GM19025 (cell line): Measurements from ENCODE around the gene AQP3.
"Not testable (repeated sequence)": the region's sequence is repeated elsewhere in the genome, so short reads cannot be mapped to it uniquely, and the experiment has no call there.

Source experiments
- ATAC-seq: cut with Tn5 transposase; IDR thresholded peaks from one replicate; pipeline ENCODE4 v1.9.1; 2021; ENCODE audit warnings: mild to moderate bottlenecking, low read depth, moderate library complexity; ENCODE audit not compliant: unreplicated experiment

AQP3 gene

DNA sequence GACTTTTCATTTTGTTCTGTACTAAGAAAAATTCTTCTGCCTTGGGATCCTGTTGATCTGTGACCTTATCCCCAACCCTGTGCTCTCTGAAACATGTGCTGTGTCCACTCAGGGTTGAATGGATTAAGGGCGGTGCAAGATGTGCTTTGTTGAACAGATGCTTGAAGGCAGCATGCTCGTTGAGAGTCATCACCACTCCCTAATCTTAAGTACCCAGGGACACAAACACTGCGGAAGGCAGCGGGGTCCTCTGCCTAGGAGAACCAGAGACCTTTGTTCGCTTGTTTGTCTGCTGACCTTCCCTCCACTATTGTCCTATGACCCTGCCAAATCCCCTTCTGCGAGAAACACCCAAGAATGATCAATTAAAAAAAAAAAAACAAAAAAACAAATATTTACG is 23.4 kb downstream of the AQP3 start:
- not testable (repeated sequence) for ATAC-seq

DNA sequence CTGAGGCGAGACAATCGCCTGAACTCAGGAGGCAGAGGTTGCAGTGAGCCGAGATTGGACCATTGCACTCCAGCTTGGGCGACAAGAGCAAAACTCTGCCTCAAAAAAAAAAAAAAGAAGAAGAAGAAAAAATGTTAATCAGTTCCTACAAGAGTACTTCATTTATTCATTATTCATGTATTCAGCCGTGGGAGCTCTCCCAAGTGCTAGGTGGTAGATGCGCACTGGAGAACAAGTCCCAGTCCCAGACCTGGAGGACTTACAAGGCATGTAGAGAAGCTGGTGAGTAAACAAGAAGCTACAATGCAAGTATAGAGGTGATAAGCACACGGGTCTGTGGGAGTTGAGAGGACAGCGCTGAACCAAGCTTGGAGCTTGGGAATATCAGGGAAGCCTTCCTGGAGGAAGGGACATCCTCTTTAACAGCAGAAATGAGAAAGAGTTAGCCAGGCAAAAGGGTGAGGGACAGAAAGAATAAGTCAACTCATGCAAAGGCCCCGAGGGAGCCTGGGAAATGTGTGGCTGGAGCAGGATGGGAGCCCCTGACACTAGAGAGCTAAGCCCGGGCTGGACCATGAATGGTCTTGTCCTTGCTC is 27.6 kb downstream of the AQP3 start:
- no peak for ATAC-seq

DNA sequence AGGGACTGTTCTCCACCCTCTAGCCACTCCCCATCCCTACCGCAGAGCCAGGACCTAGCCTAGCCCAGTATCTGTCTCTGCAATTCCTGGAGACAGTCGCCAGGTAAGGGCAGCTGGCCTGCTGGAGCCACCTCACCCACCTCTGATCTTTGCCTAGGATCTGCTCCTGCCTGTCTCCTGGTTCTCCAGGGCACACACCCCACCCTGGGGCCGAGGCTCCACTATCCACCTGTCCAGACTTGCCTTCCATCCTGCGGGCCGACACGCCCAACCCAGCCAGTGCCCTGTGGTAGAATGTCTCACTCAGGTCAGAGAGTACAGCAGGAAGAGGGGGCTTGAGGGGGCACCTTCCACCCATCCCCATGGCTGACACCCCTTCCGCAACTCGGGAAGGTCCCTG is 29.3 kb downstream of the AQP3 start:
- no peak for ATAC-seq

DNA sequence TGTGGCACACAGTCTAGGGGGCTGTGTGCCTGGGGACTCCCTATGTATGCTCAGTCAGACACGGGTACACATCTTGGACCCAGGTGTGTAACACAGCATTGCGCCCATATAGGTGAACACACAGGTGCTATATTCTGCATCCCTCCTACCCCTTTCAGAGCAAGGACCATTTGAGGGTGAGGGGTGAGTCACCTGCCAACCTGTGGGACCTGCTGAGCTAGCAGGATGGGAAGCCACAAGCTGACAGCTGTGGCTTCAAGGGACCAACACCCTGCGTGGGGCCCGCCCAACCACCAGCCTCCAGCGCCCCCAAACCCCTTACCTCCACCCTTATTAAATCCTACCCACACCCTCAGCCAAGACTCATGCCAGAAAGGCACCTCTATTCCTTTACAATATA is 30.4 kb downstream of the AQP3 start:
- no peak for ATAC-seq

DNA sequence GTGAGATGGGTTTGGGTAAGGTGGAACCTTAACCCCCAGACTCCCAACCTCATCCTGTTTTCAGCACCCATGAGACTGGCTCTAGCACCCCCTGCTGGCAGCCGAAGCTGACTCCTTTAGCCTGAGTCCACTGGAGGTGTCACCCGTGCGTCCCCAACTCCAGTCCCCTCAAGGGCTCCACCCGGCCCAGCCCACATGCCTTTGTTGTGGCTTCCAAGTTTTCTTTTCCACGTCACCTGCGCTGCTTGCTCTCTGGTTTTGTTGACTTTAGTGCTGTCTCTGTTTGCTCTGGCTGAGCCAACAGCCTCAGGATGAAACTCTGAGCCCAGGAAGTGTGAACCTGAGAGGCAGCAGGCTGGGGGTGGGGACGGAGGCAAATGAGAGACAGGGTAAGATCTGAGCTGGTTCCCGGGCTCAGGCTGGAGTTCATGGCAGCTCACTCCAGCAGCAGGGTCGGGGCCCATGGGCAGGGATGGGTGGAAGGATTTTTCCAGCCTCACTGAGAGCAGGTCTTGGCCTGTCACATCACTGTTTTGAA is 31.8 kb downstream of the AQP3 start:
- ATAC-seq, result peak; percentile 60

DNA sequence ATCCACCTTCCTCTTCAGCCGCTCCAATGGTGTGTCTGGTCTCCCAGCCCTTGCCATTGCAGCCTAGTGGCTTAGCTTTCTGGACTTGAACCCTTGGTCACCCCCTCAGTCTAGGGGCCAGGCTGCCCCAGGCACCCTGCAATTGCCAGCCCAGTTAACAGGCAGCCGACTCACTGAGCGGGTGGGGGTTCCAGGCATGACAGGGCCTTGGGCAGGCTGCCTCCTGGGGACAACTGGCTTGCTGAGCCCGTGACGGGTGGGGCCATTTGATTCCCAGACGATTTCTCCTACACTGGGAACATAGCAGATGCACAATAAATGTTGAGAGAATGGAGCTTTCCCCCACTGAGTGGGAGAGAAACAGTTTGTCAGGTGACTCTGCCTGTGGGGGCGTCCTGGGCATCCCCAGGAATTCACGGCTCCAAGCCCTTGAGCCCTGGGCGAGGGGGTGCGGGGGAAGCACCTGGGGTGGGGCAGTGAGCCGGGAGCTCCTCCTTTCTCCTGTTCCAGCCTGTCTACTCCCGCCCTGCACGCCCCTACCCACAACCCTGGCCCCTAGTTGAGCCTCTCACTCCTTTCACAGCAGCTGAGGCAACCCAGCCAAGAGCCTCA is 32.4 kb downstream of the AQP3 start:
- no peak for ATAC-seq

DNA sequence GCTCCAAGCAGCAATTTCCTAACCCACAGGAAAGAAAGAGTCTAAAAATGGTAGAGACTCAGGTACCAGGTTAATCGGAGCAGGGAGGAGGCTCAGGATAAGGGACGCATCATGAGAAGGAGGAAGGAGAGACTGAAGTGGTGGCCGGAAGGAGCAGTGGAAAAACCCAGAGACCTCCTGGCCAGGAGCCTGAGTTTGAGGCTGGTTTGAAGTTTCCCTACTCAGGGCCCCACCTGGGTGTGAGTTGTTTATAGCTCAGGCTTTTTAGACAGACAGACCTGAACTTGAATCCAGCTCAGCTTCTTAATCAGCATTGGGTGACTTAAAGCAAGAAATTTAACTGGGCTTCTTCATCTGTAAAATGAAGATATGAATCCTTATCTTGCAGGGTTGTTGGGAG is 33.1 kb downstream of the AQP3 start:
- no peak for ATAC-seq

DNA sequence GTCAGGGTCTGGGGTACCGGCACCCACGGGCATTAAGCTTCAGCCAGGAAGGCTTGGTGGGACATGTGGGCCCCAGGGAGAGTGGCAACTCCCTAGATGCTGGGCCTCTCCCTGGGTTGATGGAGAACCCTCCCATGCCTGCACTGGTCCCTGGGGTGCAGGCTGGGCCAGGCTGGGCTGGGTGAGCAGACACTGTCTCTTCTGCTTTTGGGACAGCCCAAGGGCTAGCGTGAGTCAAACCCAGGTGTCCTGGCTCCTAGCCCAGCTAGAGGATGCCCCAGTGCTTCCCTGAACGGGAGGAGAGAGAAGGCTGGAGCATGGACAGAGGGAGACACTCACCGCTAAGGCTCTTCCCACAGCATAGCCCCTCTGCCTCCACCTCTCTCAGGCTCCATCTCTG is 39.3 kb downstream of the AQP3 start:
- ATAC-seq, result no peak

DNA sequence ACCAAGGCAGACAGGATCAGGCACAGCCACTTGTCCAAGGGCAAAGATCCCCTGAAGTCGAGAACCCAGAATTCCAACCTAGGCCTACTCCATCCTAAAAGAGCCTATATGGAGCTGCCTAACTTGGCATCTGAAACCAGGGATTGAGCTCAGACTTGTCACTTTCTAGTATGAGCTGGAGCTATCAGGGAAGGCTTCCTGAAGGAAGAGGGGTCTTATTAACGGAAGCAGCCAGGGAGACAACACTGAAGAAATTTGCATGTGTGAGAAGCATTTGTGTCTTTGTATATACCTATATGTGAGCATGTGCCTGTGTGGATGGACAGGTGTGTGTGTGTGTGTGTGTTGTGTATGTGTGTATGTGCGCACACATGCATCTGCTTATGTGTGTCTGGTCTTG is 40.3 kb downstream of the AQP3 start:
- ATAC-seq, result no peak

DNA sequence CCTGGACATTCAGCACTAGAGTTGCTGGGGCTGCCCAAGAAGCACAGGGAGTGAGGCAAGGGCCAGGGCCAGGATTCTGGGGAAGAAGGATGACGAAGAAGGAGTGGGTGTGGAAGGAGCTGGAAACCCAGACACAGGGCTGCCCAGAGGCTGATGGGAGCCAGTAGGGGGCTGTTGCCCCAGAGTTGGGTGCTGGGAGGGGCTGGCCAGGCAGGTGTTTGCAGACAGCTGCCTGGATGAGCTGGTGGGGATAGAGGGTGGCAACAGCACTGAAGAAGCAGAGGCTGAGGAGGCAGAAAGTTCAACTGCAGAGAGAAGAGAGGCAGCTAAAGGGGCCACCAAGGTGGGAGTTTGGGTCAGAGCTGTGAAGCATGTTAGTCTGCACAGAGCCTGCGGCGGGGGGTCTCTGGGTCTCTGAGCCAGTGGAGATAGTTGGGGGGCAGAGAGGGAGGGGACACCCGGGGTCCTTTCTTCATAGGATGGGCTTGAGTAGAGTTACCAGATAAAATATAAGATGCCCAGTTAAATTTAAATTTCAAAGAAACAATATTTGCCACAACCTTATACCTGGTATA is 42.5 kb downstream of the AQP3 start:
- no peak for ATAC-seq

DNA sequence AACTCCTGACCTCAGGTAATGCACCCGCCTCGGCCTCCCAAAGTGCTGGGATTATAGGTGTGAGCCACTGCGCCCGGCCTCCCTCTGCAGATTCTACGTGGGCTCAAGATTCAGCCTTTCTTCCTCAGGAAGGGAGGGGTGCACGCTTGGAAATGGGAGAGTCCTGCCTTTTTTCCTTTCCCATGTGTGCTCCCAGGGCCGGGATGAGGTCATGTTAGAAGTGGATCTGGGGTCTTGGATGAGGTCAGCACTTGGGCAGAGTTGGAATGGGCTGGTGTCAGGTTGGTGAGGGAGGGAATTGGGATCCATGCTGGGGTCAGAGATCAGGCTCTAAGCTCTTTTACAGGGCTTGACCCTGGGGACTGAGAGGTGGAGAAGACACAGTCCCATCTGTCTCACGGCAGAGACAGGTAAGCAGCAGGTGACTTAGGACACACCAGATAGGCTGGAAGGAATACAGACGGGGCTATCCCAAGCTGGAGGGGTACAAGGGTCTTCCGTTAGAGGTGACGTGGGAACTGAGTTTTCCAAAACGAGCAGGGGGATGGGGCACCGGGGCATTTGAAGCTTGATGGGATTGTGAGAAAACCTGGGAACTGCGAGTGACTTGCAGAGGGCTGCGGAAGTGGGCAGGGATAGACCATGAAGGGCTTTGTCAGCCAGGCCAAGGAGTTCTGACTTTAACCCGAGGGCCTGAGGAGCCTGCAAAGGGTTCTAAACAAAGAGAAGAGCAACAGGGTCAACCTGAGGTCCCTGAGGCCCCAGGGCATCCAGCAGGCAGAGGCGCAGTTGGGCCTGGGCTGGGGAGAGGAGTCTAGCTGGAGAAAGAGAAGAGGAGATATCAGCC is 43.2 kb downstream of the AQP3 start:
- ATAC-seq, result no peak

DNA sequence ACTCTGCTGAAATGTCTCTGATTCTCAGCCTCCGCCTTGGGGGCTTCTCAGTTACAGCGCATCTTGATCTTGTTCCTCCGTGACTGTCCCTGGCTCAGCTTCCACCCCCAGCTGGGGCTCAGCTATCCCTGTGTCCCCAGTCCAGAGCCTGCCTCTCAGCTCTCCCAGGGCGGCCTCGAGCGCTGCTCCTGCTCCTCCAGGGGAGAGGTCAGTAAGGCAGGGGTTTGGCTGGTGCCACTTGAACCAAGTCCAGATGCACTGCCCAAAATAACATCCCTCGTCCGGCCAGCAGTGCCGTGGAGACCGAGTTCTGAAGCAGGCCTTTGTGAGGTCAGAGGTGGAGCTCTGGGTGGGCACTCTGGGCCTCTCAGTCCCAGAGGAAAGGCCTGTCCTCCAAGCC is 45.0 kb downstream of the AQP3 start, which contains the start of gene AQP7:
Gene AQP7 (minus strand): TSS at position 198 of the 400 bp plus-strand sequence. CDS start 1,306 bp downstream, outside the sequence.
- not testable (repeated sequence) for ATAC-seq

DNA sequence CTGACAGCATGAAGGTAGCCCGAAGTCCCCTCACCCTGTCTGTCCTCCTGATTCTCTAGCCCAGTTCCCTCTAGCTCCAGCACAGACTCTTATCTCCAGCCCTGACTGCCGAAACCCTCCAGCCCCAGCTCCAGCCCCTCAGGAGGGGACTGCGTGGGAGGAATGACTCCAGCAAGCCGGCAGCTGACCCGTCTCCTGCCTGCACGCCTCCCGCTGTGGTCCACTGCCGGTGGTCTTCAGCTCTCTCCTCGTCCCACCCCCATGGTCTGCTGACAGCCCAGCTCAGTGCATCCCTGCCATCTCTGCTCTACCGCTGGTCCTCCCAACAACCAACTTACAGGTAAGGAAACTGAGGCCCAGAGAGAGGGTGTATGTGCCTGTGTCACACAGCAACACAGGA is 45.6 kb downstream of the AQP3 start:
- not testable (repeated sequence) for ATAC-seq

DNA sequence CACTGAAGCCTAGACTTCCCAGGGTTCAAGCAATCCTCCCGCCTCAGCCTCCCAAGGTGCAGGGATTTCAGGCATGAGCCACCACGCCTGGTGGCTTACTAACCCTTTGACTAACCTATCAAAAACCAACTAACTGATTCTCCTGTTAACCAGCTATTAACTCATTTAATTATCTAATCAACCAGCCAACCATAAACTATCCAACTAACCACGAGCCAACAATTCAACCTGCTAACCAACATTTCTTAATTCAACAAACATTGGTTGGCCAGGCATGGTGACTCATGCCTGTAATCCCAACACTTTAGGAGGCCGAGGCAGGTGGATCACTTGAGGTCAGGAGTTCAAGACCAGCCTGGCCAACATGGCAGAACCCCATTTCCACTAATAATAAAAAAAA is 48.3 kb downstream of the AQP3 start:
- ATAC-seq, result not testable (repeated sequence)

DNA sequence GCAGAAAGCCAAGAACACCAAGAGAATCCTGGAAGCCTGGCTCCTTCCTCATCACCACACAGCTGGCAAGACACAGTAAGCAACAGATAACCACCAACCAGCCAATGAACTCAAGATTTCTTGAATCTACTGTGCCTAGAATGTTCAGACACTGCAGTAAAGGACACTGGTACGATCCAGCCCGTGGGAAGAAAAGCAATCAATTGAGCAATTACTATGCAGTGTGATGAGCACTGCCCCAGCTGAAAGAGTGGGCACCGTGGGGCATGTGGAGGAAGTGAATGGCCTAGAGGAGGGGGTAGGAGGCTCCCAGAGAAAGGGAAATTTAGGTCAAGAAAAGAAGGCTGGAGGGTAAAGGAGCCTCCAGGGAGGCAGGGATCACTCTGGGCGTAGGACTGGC is 49.6 kb downstream of the AQP3 start:
- not testable (repeated sequence) for ATAC-seq

DNA sequence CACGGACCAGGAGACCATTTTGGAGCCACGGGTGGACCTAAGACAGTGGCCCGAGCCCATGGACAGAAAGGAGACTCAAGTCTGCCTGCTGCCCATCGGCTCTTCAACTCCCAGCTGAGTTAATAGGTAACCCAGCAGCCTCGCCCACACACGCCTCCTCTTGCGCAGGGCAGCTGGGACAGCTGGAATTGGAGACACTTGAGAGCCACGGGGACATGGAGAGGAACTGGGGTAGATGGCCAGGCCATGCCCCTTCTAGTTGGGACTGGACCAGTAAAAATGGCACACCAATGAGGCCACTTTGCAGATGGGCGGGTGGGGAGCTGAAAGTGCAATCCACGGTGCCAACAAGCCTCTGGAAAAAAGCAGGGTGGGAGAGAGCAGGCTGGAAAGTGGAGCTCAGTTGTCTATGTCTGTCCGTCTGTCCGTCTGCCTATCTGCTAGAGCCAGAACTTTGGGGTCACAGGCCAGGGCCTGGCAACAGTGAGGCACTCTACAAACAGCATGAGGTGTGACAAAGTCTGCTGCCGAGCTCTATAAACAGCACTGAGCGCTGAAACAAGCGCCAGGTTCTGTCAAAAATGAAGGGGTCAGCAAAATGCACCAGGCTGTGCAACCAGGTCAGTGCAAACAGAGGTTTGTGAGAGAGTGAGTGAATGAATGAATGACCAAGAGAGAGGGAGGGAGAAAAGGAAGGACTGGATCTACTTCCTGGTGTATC is 52.1 kb downstream of the AQP3 start:
- not testable (repeated sequence) for ATAC-seq

DNA sequence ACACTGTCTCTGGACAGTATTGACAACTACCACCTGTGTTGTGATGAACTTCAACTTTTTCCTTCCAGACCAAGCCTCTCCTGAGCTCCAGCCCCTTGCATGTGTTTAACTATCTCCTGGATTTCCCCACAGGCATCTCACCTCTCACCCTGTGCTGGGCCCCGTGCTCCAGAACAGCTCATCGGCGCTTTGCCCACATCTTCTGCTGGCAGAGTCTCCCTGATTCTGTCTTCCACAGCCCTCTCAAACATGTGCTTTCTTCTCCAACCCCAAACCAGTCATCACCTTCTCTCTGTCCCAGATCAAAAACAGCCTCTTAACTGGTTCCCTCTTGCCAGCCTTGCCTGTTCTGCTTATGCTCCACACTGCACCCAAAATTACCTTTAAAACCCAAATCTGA is 53.4 kb downstream of the AQP3 start:
- not testable (repeated sequence) for ATAC-seq

DNA sequence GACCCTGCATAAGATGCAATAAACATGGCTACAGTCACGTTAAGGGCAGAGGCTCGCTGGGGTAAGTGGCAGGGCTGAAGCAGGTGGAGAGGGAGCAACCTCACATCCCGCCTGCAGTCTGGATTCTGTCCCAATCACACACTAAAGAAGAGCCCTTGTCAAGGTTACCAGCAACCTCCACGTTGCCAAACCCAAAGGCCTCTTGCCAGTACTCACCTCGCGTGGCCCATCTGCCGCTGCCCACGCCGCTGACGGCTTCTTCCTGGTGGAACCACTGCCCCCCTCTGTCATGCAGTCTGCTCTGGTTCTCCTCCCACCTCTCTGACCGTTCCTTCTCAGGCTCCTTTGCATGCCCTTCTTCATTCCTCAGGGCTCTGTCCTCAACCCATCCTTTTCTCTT is 53.8 kb downstream of the AQP3 start:
- ATAC-seq, result no peak

DNA sequence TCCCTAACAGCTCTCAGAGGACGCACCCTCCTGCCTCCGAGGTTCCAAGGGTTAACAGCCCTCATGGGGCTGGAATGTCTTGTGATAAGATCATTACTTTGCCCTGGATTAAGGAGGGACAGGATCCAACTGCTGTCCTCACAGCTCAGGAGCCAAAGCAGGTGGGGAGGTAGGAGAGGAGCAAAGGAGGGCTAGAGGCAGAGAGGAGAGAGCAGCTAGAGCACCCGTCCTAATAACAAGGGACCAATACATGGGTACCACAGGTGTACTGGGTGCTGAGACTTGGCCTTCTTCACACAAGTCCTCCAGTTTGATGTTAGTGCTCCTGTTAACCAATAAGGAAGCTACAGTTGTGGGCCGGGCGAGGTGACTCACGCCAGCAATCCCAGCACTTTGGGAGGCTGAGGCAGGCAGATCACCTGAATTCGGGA is 54.8 kb downstream of the AQP3 start:
- not testable (repeated sequence) for ATAC-seq
